Ecto neural progenitor cell (in vitro differentiated cells): Measurements from ENCODE around the gene FXYD2.
A peak's percentile ranks its signal among the peaks of the same experiment; 100 is the strongest.
"Not testable (repeated sequence)": the region's sequence is repeated elsewhere in the genome, so short reads cannot be mapped to it uniquely, and the experiment has no call there.

Experiments used
- DNase-seq: peaks from one replicate; pipeline ENCODE4 v3.0.0-alpha.2; 2018; ENCODE audit warnings: low spot score

FXYD2 gene

GRCh38 chr11:117820516-117820915 lies 4.0 kb downstream of the FXYD2 start:
- no peak for DNase-seq

- no peak for DNase-seq
Observed at GRCh38 chr11:117820071-117820470, 4.5 kb downstream of the FXYD2 start.

DNA sequence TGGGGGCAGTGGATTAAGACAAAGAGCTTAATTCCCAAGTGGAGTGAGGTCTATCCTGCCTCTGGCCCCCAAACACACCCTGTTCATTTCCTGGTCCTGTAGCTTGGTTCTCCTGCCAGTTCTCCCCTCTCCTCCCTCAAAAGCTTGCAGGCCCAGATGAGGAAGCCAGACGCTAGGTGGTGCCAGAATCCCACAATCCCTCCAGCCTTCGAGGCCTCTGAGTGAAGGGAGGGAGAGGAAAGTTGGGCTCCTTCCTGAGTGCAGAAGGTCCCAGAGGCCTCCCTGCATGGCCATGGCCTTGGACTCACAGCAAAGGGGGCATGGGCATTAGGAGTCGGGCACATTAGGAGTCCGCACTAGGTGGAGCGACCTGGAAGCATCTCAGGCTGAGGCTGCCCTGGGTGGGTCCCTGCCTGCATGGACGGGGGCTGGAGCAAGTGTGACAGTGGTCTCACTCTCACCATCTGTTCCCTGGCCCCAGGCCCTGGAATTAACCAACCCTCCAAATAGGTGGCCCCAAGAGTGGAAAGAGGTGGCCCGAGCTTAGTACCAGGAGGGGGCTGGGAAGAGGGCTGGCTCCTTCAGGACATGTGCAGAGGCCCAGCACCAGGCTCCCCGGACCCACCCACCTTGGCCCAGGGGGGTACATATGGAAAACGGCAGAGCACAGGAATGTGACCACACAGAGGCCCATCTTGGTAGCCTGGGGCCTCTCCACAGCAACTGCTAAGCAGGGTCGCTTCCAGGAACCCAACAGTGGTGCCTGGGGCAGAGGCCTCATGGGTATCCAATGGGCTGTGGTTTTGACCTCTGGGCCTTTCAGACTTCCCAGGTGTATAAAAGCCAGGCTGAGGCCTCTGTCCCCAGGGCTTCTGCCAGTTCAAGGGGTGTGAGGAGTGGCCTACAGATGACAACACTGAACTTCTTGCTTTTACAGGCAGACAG lies 5.2 kb downstream of the FXYD2 start:
- peak; percentile 85 for DNase-seq

GRCh38 chr11:117818041-117818873 lies 6.3 kb downstream of the FXYD2 start:
- DNase-seq: no peak

GRCh38 chr11:117817368-117818040 lies 7.0 kb downstream of the FXYD2 start:
- DNase-seq: peak; percentile 93

- DNase-seq: no peak
Observed at GRCh38 chr11:117816846-117817367, 7.6 kb downstream of the FXYD2 start.

DNA sequence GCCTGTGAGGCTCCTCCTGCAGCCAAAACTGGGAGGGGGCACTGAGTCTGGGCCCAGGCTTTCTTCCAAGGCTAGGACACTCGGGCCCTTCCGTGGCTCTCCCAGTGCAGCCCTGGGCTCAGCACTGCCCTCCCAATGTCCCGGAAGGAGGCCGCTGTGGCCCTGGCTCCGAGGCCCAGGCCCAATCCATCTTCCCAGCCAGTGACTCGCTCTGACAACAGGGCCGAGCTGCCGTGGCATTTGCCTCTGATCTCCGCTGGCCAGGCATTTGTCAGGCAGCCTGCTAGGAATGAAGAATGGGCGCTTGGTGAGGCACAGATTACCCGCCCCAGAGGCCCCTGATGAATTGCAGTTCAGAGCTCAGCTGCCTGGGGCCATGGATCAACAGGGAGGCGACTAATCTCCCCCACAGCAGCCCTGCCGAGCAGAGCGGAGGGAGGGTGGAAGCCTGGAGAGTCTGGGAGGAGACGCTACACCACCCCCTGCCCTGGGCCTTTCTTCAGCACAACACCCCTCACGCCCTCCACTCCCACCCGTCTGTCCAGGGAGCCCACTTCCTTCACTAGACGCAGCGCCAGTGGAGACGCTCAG lies 8.3 kb downstream of the FXYD2 start:
- peak; percentile 88 for DNase-seq

DNA sequence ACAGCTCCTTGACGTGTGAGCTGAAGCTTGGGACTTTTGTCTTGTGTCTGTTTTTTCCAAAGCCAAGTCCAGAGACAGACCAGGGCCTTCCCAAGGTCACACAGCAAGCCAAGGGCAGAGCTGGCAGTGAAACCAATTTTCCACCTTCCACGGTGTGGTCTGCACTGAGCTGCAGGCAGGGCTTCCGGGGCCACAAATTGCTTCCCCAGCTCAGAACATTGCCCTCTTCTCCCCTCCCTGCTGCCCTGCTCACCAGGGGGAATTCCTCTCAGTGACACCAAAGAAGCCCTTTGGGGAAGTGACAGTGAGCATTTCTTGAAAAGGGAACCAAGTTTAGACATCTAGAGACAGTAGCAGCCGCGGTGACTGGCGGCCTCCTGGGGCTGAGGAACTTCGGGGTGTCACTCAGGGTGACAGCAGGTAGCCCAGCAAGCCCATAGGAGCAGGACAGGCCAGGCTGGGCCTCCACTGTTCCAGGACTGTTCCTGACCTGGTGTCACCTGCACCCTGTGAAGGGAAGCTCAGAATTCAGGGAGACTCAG lies 9.2 kb downstream of the FXYD2 start:
- no peak for DNase-seq

GRCh38 chr11:117814766-117815261 lies 9.7 kb downstream of the FXYD2 start:
- no peak for DNase-seq

DNA sequence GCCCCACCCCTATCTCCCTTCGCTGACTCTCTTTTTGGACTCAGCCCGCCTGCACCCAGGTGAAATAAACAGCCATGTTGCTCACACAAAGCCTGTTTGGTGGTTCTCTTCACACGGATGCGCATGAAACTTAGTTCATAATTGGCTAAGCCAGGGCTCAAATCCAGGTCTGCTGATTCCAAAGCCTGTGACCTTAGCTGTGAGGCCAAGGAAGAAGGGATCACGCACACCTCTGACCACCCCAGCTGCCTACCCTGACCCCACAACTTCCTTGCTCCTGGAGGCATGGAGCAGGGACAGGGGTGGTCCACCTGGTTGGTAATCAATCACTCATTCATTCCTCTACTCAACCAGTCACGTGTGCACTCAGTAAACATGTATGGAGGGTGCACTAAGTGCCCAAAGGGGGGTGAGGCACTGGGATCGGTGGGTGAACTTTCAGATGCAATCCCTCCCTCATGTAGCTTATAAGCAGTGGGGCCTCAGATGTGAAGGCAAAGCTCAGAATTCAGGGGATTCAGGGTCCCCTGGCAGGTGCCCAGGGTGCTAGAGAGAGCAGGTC lies 10.3 kb downstream of the FXYD2 start:
- DNase-seq: no peak

- not testable (repeated sequence) for DNase-seq
Observed at GRCh38 chr11:117810056-117810451, 14.5 kb downstream of the FXYD2 start.

- DNase-seq: peak; percentile 87
Observed at GRCh38 chr11:117809236-117810055, 15.1 kb downstream of the FXYD2 start.

DNA sequence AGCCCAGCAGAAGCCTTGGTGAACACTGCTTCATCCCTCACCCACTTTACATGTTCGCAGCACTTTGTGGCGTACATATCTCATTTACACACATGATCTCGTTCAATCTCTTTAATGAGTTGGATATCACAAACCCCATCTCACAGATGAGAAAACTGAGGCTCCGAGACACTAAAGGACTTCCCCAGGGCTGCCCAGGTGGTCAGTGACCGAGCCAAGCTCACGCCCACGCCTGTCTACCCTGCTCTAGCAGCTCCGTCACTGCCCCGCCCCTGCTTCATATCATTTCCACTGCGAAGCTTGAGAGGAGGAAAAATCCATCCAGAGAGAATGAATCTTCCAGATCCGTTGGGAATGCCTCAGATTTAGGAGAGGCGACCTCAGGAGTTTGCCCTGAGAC lies 15.8 kb downstream of the FXYD2 start:
- no peak for DNase-seq

GRCh38 chr11:117807482-117808327 lies 16.8 kb downstream of the FXYD2 start:
- DNase-seq: peak; percentile 75

- no peak for DNase-seq
Observed at GRCh38 chr11:117806846-117807245, 17.7 kb downstream of the FXYD2 start.

GRCh38 chr11:117805045-117805444 lies 19.5 kb downstream of the FXYD2 start:
- no peak for DNase-seq

- no peak for DNase-seq
Observed at GRCh38 chr11:117803896-117804295, 20.6 kb downstream of the FXYD2 start.

DNA sequence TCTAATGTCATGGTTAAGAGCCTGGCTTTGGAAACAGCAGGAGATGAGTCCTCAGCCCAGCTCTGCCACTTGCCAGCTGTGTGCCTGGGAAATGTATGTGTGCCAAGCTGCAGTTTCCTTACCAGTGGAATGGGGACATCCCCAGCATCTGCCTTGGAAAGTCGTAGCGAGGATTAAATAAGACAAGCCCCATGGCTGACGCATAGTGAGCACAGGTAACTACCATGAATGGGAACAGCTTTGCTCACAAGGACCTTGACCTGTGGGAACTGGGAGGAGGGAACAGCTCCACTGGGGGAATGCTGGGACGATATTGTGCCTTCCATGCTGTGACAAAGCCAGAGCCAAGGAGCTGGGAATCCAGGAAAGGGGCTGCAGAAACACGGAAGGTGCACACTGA lies 24.9 kb downstream of the FXYD2 start:
- no peak for DNase-seq
